G401 (cell line): Measurements from ENCODE around the gene IL37. TPM values are rescaled to one million over a fixed set of nuclear protein-coding genes. Genes with fewer than 3 reads are reported as not detected.
A peak's percentile ranks its signal among the peaks of the same experiment; 100 is the strongest.
"Not testable (repeated sequence)": the region's sequence is repeated elsewhere in the genome, so short reads cannot be mapped to it uniquely, and the experiment has no call there.

ENCODE experiments used
- DNase-seq: peaks from one replicate; pipeline ENCODE4 v3.0.0-alpha.2; 2015; ENCODE audit warnings: low spot score
- in situ Hi-C: cut with HindIII; loops from 2 replicates; pipeline ENCODE4 v1.10.0; 2016; ENCODE audit warnings: low sequenced_read_pairs, mixed read lengths
- total RNA-seq: library from RNA; depleted of rRNA; stranded (reverse); fragments of >200 nt; shearing (Covaris generic); gene quantifications from 2 replicates; pipeline ENCODE4 v1.2.3, GENCODE V29; 2014

IL37 gene
- total RNA-seq, 1 experiment from 2014 or later, result not detected

DNA sequence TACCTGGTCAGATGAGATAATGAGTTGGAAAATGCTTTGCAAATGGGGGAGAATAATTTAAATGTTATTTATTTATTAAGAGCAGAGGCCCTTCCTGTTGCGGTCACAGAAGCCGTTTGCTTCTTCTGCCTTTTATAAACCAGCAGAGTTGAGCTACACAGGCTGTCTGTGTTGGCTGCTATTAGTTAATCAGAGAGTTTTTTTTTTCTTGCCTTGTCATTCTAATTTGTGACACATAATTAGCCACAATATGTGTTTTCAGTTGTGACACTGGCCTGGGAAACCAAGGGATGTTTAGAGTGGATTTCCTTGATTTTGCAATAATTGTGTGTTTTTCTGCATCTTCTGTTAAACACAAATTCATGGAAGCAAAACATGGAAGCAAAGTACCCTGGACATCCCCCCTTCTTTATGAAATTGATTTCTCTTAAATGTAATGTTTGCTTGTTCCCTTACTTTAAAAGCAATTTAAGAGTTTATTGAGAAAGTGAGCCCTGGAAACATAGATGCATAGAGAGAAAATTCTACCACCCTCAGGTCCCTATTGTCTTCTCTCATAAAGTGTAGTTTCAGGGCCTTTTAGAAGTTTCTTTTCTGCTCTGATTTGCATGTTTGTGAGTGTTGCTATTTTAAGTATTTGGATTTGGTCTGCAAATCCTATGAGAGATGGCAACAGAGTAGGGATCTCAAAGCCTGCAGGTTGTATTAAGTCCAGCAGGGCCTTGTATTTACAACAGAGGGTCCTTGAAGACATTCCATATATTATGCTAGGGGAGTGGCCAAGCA, 22.8 kb upstream of the IL37 start:
- in situ Hi-C loops, result no loop called here
- peak; percentile 30 for DNase-seq

DNA sequence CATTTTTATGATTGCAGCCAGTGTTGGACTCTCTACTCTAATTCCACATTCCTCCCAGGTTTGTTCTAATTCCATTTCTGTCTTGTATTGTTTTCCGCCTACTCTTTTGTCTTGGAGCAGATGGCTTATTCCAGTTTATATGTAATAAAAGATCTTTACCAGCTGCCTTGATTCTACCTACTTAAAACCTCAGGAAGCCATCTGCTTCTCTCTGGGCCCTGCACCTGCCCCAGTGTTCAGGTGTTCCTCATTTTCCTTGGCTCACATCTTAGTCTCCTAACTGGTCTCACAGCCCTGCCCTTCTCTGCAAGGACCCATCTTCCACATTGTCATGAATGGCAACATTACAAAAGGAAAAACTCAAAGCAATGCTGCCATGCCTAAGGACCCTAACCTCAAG, 21.0 kb upstream of the IL37 start:
- no peak for DNase-seq
- in situ Hi-C loops, result no loop called here

DNA sequence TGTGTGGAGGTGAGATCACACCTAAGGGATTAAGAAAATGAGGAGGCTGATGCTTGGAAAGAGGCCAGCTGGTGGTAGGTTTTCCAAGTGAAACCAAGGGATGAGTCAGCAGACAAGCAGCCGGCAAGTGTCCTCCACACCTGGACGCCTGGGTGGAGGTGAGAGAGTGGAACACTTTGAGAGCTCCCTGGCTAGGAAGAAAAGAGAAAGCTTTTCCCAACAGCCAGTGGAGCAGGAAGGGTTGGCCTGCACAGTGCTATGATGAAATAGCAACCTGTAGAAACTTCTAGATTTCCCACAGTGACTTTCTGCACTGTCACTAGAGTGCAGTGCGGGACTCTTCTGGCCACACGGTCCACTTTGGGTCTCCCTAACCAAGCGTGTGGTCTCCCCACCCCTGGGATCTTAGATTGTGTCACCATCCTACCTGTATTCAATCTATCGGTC, 19.6 kb upstream of the IL37 start:
- DNase-seq, result no peak
- in situ Hi-C loops, result no loop called here

DNA sequence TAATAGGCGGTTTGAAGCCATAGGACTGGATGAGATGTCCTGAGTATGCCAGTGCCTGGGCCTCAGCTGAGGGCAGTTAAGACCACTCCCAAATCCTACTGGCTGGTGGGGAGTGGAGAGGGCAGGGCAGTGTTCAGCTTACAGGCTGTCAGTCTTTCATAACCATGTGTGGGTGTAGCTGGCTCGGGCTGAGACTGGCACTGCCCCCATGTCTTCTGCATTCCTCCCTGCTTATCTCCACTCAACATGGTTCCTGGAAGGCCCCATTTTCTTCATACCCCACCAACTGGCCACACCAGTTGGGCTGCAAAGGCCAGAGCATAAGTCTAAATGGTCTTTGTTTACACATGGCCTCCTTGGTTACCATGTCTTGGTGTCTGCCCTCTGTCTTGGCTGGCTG, 17.2 kb upstream of the IL37 start:
- DNase-seq, result no peak
- in situ Hi-C loops, result no loop called here

DNA sequence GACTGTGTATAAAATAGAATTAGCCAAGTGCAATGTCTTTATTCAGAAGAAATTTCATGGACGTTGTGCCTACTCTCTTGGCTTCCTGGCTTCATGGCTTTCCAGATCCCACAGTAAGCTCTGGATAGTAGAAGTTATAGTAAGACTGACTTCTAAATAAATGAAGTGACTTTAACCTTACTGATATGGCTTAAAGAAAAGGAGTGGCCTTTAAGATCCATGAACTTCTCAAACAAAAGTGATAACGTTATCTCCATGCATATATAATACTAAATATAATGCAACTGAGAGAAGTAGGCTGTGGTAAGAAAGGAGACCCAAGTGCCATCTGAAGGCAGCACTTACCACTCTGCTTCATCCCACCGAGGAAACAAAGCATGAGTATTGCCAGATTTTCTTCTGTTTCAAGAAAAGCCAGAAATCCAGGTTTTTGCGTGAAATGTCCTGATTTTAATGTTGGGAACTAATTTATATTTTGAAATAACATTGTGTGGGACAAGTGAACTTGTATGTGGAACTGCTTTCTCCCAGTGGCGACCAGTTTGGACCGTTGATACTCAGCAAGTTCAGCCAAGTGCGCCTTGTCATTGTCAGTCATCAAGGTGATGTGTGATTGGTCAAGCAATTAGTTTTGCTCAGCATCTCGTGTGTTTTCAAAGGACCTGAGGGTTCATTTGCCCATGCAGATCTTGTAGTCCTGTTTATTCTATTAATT, 13.9 kb upstream of the IL37 start:
- in situ Hi-C loops, result no loop called here
- DNase-seq, result no peak

DNA sequence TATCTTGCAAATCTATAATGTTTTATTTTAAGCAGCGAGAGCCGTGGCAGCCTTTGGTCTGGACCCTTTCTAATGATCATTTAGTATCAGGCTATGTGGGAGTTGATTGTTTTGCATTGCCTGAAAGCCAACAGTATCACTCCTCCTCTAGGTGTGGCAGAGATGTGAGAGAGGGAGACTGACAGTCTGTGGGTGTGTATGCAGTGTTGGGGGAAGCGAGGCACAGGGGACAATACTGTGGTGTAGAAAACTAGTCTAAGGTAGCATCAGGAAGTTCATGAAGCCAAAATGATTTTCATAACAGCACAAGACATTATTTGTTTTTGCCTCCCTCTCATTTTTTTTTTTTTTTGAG, 13.4 kb upstream of the IL37 start:
- in situ Hi-C loops, result no loop called here

DNA sequence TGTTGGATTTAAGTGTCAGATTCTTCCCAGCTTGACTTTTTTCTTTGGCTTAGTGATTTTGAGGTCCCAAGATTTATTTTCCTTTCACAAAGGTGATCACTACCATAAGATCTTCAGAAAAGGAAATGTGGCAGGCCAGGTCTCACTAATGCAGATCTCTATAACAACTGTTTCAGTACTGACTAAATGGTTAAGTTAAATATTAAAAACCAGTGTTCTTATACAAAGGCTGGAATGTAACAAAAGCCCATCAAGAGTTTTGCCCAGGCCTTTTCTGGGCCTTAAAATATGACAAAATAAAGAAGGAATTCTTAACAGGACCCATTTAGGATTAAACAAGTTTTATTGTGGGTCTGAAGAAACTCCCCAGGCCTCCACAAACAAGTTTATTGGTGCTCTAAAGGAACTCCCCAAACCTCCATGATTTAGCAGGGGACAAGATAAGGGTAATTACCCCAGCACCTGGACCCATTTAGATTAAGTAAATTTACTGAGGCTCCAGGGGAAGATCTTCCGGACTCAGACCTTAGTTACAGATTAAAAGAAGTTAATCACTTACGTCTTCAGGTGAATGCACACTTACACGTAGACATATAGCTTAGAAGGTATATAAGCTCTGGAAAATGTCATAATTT, 9.4 kb upstream of the IL37 start:
- DNase-seq, in situ Hi-C loops: not testable (repeated sequence)

More for the DNA sequence above, 13.4 kb upstream of the IL37 start:
- no peak for DNase-seq

DNA sequence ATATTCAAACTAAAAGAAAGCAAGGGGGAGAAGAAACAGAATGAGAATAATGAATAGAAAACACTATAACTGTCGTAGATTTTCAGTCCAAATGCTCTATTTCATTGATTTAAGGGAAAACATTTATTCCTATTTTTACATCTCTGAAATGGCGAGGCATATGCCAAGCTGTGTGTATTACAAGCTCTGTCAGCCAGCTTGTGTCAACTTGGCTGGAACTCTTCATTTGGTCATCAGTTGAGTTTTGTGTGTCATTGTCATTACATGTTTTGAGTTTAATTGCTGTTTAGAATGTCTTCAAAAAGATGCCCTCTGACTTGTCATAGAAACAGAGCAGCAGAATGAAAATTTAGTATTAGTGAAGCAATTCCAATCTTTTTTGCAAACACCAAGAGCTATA, 8.1 kb upstream of the IL37 start:
- in situ Hi-C loops, result no loop called here
- DNase-seq, result no peak

DNA sequence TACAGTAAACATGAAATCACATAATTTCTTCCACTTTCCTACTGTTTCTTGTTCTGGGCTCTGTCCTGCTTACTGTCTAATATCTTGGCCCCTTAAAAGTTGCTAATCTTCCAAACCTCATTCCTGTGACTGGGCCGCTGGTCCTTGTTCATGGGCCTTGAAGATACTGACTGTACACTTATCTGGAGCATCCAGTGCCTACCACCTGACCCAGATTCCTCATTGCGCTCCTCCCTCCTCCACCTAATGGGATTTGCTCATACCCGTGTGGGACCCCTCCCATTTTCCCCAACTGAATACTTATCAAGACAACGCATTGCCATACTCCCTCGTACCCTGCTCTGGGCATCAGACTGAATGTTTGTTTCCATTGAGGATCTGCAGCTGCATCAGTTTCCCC, 6.1 kb upstream of the IL37 start:
- in situ Hi-C loops, result no loop called here

DNA sequence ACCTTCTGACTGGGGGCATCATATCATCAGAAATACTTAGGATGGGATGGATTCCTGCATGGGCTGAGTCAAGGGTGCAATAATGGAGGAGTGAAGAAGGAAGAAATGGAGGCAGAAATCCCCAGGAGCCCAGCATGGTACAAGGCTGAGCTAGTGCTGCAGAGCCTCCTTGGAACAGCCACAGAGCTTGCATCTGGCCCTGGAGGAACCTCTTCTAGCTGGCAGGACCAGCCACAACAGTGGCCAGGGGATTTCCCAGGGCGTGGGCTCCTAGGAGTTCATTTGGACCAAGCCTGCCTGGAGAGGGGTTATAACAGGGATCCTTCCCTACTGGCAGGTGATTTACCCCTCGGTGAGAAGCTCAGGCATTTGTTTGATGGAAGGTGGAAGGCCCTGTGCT, 4.7 kb upstream of the IL37 start:
- in situ Hi-C loops, result no loop called here
- DNase-seq, result no peak

More for the DNA sequence above, 6.1 kb upstream of the IL37 start:
- DNase-seq, result no peak

DNA sequence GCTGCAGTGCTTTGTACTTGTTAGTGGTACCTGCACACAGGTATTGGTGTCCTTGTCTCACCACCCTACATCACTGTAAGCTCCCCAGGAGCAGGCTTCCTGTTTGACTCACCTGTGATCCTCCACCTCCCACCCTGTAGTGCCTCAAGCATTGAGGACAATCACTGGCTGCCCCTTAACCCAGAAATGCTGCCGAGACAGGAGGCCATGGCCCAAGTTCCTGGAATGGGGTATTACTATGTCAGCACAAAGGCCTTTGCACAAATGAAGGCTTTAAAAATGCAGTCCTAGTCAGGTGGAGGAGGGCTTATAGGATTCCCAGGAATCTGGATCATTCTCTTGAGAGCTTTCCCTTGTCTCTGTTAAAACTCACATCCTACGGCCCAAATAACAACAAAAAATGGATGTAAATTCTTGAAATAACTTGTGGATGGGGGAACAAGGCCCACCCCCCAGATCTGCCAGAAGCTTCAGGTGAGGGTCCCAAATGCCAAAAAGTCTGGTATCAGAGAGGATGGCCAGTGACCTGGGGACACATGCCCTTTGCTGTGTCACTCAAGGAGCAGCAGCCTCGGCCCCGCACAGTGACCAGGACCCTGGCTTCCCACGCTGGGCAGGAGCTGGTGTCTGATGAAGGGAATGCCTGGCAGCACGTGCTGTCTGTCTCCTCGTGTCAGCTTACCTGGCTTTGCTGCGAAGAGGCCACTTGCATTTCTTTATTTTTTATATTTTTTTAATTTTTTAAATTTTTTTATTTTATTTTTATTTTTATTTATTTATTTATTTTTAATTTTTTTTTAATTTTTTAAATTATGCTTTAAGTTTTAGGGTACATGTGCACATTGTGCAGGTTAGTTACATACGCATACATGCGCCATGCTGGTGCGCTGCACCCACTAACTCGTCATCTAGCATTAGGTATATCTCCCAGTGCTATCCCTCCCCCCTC, 3.7 kb upstream of the IL37 start:
- in situ Hi-C loops, result no loop called here
- DNase-seq, result no peak

DNA sequence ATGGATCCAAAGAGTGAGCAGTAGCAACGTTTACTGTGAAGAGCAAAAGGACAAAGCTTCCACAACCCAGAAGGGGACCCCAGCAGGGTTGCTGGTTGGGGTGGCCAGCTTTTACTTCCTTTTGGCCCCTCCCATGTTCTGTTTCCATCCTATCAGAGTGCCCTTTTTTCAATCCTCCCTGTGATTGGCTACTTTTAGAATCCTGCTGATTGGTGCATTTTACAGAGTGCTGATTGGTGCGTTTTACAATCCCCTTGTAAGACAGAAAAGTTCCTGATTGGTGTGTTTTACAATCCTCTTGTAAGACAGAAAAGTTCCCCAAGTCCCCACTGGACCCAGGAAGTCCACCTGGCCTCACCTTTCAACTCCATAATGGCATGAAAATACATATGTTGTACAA, 2.4 kb upstream of the IL37 start:
- DNase-seq, in situ Hi-C loops: not testable (repeated sequence)

DNA sequence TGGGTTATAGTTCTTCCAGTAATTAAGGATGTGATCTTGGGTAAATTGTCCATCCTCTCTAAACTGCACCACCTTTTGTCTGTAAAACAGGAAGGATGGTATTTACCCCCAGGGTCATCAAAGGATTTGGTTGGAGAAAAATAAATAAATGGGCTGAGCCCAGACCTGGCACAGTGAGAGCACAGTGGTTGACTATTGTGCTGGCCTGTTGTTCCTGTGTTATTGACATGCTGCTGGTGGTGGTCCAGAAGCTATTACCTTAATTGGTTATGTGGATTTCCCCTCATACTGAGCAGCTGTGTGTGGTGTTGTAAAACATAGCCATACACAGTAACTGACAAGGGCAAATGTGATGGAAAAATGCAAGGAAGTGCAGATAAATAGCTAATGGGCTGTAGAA, 746 bp upstream of the IL37 start:
- DNase-seq, result no peak
- in situ Hi-C loops, result no loop called here

DNA sequence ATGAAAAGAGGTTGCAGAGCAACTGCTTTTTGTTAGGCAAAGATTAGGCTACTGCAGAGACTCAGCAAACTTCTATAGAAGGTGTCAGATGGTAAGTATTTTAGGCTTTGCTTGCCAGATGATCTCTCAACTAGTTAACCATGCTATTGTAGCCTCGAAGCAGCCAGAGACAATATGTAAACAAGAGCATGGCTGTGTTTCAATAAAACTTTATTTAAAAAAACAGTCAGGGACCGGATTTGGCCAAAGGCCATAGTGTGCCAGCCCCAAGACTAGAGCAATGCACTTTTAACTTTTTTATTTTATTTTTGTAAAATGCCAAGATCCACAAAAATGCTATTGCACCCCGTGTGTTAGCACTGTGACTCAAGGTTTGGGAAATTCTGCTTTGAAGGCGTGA, 1.4 kb downstream of the IL37 start:
- DNase-seq, result no peak
- in situ Hi-C loops, result no loop called here

DNA sequence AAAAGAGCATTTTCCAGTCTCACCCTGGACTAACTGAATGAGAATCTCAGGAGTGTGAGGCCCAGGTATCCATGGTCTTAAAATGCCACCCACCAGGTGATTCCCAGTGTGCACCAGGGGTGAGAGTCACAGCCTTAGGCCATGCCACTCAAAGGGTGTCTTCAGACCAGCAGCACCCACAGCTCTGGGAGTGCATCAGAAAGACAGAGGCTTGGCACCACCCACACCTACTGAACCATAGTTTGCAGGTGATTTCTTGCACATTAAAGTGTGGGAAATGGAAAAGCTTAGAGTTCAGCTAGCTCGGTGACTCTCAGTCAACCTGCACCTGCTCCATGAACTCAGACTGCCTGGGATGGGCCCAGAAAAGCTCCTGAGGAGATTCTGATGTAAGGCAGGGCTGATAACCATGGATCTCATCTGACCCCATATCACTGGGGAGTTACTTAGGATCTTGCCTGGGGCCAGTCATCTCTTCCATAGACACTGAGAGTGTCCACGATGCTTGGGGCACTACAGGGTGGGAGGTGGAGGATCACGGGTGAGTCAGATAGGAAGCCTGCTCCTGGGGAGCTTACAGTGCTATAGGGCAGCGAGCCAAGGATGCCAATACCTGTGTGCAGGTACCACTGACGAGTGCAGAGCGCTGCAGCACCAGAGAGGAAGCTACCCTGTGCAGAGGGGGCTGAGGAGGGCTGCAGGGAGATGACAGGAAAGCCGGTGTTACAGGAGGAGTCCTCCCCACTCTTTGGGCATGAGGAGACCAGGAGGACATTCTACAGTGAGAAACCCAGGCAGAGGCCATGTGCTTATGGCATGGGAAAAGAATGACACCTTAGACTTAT, 4.6 kb downstream of the IL37 start:
- no peak for DNase-seq
- in situ Hi-C loops, result no loop called here

DNA sequence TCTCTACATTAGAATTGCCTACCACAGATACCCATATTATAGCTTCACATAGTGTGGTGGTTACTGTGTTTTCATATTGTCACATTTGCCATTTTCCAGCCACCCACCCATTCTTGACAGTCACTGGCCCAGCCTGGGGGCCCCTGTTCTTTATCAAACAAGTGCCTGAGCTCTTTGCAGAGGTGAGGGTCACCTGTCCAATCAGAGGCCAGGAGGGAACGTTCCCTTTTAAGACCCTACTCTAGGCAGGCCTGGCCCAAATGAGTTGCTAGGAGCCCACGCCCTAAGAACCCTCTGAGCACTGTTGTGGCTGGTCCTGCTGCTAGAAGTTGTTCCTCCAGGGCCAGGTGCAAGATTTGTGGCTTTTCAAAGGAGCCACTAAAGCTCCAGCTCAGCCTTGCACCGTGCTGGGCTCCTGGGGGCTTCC, 5.2 kb downstream of the IL37 start:
- in situ Hi-C loops, result no loop called here
- DNase-seq, result no peak

DNA sequence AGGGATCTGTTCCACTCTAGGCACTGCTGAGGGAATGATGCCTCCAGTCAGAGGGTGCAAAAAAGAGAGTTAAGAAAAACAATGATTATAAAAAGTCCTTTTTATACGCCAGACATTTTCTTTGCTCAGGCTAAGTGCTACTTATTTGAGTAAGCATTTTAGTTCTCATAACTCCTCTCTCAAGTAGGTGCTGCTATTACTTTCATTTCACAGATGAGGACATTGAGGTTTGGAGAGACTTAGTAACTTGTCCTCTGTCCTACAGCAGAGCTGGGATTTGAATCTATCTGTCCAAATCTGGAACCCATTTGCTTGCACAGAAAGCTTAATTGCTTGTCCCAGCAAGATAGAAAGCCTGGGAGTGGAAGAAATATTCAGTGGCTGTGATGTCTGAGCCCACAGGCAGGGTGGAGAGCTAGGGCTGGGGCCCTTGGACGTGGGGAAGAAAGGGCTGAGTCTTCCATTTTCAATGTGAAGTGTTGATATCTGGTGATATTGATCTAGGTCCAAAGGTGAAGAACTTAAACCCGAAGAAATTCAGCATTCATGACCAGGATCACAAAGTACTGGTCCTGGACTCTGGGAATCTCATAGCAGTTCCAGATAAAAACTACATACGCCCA, 5.8 kb downstream of the IL37 start:
- in situ Hi-C loops, result no loop called here
- no peak for DNase-seq

DNA sequence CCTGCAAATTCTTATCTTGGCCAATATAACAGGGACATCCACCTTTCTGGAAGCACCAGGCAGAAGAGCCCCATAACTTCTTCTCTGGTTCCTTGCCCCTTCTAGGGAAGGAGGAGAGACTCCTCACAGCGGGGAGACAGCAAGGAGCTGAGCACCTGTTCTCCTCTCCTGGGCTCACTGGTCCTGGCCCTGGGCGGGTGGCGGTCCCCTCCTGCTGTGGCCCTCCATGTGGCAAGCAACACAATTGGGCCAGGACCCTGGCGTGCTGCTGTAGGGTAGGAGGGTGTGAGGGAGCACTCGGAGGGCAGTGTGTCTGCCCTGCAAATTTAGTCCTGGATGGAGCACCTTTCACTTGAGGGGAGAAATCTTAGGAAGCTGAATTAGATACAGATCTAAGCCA, 6.9 kb downstream of the IL37 start:
- in situ Hi-C loops, result no loop called here
- no peak for DNase-seq
